Activated naive CD4-positive, alpha-beta T cell treated with anti-CD3 and anti-CD28 coated beads, Interleukin-2, amount 10 ng/mL, durations not matched to agents 7 days and 5 days (primary cell): Measurements from ENCODE around the gene NF2.

Experiments
- CTCF ChIA-PET: fragments of 350-600 bp; sonication (Branson Sonifier 250); formaldehyde crosslinking; loops from one replicate; lab custom pipeline; 2021; ENCODE audit warnings: antibody characterized with exemption; lab: Charles Lee
- DNase-seq: peaks from one replicate; pipeline ENCODE4 v3.0.0-alpha.2; 2020
- H3K27ac Mint-ChIP-seq: one replicate; pipeline ENCODE4 v1.8.0; 2021; ENCODE audit warnings: mild to moderate bottlenecking, moderate library complexity, mixed read lengths
- H3K27me3 Mint-ChIP-seq: one replicate; pipeline ENCODE4 v1.8.0; 2021; ENCODE audit warnings: mild to moderate bottlenecking, mixed read lengths
- H3K36me3 Mint-ChIP-seq: one replicate; pipeline ENCODE4 v1.8.0; 2021; ENCODE audit warnings: mixed read lengths
- H3K4me1 Mint-ChIP-seq: one replicate; pipeline ENCODE4 v1.8.0; 2021; ENCODE audit warnings: mixed read lengths
- H3K4me3 Mint-ChIP-seq: one replicate; pipeline ENCODE4 v1.8.0; 2021; ENCODE audit warnings: mild to moderate bottlenecking, moderate library complexity, mixed read lengths
- H3K9me3 Mint-ChIP-seq: one replicate; pipeline ENCODE4 v1.8.0; 2021; ENCODE audit warnings: mixed read lengths

Gene NF2

DNA sequence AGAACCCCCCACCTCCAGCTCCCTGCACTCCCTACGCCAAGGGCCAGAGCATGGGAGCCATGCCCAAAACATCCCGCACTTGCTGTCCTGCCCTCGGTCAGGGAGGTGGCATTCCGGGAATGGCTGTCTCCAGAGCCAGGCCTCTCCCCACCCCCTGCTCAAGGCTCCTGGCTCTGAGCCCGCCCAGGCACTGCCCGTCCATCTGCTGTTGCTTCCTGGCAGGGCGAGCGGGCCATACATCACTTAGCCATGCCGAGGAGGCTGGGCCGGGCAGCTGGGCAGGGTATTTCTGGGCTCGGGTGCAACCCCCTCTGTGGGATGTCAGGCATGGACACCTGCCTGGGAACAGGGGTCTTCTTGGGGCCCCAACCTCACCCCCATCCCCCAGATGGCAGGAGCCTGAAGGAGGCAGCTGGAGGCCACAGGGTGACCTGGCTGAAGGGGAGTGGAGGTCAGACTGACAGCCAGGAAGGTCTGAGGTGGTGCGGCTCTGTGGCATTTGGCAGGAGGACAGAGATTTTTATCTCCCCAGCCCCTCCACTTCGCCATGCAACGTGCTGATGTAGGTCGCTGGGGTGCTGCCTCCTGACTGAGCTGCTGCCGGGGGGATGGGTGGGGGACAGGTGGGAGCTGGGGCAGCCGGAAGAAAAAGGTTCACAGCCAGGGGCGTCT is 107.6 kb downstream of the NF2 start:
- no peak overlapping the region for H3K27ac Mint-ChIP-seq
- H3K27me3 Mint-ChIP-seq = peaks cover 62% of the 10 kb centered on the region
- DNase-seq = no peak
- no peaks in the 10 kb centered on the region for H3K4me1 Mint-ChIP-seq
- H3K36me3 Mint-ChIP-seq = no peaks in the 10 kb centered on the region
- H3K4me3 Mint-ChIP-seq = no peak overlapping the region
- no peaks in the 10 kb centered on the region for H3K9me3 Mint-ChIP-seq
- CTCF ChIA-PET = interaction anchor here (1.0 to 1.4 kb wide), 2 partner anchors 10 to 75 kb away, joined by 3 to 5 read pairs; no protein-coding TSS in a partner anchor

- CTCF ChIA-PET = interaction anchor here (1.0 to 1.4 kb wide), 2 partner anchors 11 to 76 kb away, joined by 3 to 5 read pairs; no protein-coding TSS in a partner anchor
- no peaks in the 10 kb centered on the region for H3K9me3 Mint-ChIP-seq
- no peaks in the 10 kb centered on the region for H3K36me3 Mint-ChIP-seq
- no peak overlapping the region for H3K4me3 Mint-ChIP-seq
- H3K27me3 Mint-ChIP-seq = peaks cover 67% of the 10 kb centered on the region
- H3K4me1 Mint-ChIP-seq = no peaks in the 10 kb centered on the region
- DNase-seq = no peak
- H3K27ac Mint-ChIP-seq = no peak overlapping the region
Measured at GRCh38 chr22:29712119-29712518, 108.7 kb downstream of the NF2 start.

DNA sequence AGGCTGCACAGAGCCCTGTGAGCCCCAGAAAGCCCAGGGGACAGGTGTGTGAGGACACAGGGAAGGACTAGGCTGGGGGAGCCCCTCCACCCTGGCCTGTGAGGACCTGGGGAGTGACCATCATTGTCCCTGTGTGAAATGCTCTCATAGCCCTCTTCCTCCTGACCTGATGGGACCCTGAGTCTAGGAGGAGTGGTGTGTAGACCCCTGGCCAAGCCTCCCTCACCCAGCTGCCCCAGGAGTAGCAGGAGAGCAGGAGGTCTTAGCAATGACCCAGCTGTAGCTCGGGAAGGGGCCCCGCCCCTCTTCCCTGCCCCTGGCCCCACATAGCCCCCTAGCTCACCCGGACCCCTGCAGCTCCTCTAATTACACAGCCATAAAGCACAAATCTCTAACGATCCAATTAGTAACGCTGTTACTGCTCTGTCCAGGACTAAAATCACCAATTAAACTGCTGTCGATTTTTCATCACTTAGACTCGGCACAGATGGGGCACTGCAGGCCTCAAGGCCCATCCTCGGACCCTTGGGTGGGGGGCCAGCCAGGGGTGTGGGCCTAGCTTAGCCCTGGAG is 109.8 kb downstream of the NF2 start:
- peaks cover 78% of the 10 kb centered on the region for H3K27me3 Mint-ChIP-seq
- H3K4me3 Mint-ChIP-seq = no peak overlapping the region
- H3K9me3 Mint-ChIP-seq = no peaks in the 10 kb centered on the region
- H3K4me1 Mint-ChIP-seq = no peaks in the 10 kb centered on the region
- DNase-seq = no peak
- CTCF ChIA-PET = no interaction called here
- no peak overlapping the region for H3K27ac Mint-ChIP-seq
- H3K36me3 Mint-ChIP-seq = no peaks in the 10 kb centered on the region

GRCh38 chr22:29715240-29715639 is 111.8 kb downstream of the NF2 start:
- Mint-ChIP-seq H3K9me3 (no peaks in the 10 kb centered on the region), H3K27ac (no peak overlapping the region), H3K4me1 (peaks cover 2% of the 10 kb centered on the region), H3K27me3 (peaks cover 88% of the 10 kb centered on the region), H3K4me3 (no peak overlapping the region), H3K36me3 (no peaks in the 10 kb centered on the region)
- no peak for DNase-seq
- CTCF ChIA-PET = interaction anchor here (0.5 kb wide), 1 partner anchor 290 kb away, joined by 3 read pairs; no protein-coding TSS in a partner anchor

DNA sequence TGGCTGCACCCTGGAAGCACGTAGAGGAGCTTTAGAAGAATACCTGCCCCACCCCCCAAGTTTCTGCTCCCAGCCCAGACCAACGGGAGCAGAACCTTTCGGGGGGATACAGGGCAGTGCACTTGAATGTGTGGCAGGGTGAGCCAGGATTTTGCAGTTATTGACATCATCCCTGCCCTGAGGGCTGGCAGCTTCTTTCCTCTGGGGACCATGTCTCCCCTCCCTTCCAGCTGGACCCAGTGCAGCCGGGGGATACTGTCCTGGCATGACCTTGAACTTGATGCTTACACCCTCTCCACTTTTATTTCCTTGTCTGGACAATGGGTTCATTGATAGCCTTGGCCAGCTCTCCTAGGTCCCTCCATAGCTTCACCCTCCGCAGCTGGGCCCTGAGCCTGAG is 112.3 kb downstream of the NF2 start:
- peaks cover 86% of the 10 kb centered on the region for H3K27me3 Mint-ChIP-seq

DNA sequence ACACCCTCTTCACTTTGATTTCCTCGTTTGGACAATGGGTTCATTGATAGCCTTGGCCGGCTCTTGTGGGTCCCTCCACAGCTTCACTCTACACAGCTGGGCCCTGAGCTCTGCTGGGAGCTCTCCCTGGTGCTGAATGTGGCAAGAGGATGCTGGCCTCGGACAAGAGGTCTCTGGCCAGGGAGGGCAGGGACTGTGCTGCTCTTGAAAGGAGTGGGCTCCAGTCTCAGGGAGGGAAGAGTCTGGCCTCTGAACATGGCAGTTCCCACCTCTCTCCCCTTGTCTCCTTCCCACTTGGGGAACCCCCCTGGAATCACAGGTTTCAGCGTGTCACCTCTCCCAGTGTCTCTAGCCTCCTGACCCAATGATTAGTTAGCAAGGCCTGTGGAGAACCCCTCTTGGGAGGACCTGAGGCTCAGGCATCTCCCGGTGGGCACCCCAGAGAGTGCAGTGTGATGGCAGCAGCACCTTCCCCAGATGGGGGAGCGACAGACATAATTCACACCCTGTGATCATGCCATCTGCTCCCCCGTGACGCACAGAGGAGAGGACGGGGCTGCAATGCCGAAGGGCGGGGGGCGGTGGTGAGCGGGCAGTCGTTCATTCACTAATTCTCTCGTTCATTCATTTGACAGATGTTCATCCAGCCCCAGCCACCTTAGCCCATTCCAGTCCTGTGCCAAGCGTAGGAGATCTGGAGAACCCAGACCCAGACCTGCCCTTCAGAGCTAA is 113.5 kb downstream of the NF2 start:
- no peaks in the 10 kb centered on the region for H3K9me3 Mint-ChIP-seq
- H3K27me3 Mint-ChIP-seq = peaks cover 92% of the 10 kb centered on the region
- H3K36me3 Mint-ChIP-seq = no peaks in the 10 kb centered on the region
- no peak overlapping the region for H3K4me3 Mint-ChIP-seq
- peaks cover 2% of the 10 kb centered on the region for H3K4me1 Mint-ChIP-seq
- H3K27ac Mint-ChIP-seq = no peak overlapping the region
- CTCF ChIA-PET = interaction anchor here (1.3 kb wide), 1 partner anchor 127 kb away, joined by 3 read pairs; no protein-coding TSS in a partner anchor
- DNase-seq = peak; percentile 69

More for the DNA sequence above, 112.3 kb downstream of the NF2 start:
- Mint-ChIP-seq H3K9me3 (no peaks in the 10 kb centered on the region), H3K27ac (no peak overlapping the region), H3K4me1 (peaks cover 2% of the 10 kb centered on the region), H3K36me3 (no peaks in the 10 kb centered on the region), H3K4me3 (no peak overlapping the region)
- CTCF ChIA-PET = no interaction called here
- no peak for DNase-seq

DNA sequence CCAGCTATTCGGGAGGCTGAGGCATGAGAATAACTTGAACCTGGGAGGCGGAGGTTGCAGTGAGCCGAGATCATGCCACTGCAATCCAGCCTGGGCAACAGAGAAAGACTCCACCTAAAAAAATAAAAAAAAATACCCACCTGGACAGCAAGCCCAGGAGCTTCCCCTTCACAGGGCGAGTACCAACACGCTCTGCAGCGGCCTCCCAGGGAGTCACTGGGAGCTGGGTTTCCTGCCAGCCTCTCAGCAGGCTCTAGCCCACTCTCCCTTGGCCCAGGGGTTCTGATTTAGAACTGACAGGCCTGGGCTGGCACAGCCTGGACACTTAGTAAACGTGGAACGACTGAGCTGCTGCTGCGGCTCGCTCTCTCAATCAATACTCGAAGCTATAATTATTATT is 114.4 kb downstream of the NF2 start:
- Mint-ChIP-seq H3K27me3 (peaks cover 92% of the 10 kb centered on the region), H3K36me3 (no peaks in the 10 kb centered on the region), H3K9me3 (no peaks in the 10 kb centered on the region), H3K4me1 (peaks cover 2% of the 10 kb centered on the region), H3K4me3 (no peak overlapping the region), H3K27ac (no peak overlapping the region)
- DNase-seq = no peak
- CTCF ChIA-PET = no interaction called here

- CTCF ChIA-PET = interaction anchor here (0.8 kb wide), 1 partner anchor 83 kb away, joined by 3 read pairs; no protein-coding TSS in a partner anchor
- no peaks in the 10 kb centered on the region for H3K9me3 Mint-ChIP-seq
- H3K27ac Mint-ChIP-seq = peak overlapping the region; percentile 58
- no peak for DNase-seq
- H3K36me3 Mint-ChIP-seq = no peaks in the 10 kb centered on the region
- H3K4me3 Mint-ChIP-seq = no peak overlapping the region
- peaks cover 2% of the 10 kb centered on the region for H3K4me1 Mint-ChIP-seq
- peaks cover 94% of the 10 kb centered on the region for H3K27me3 Mint-ChIP-seq
Measured at GRCh38 chr22:29718949-29719898, 115.8 kb downstream of the NF2 start.

- Mint-ChIP-seq H3K9me3 (no peaks in the 10 kb centered on the region), H3K4me3 (no peak within 1 kb of the TSS), H3K27ac (peak within 1 kb of the TSS; percentile 58), H3K27me3 (peaks cover 94% of the 10 kb centered on the region), H3K36me3 (no peaks in the 10 kb centered on the region), H3K4me1 (peaks cover 2% of the 10 kb centered on the region)
- DNase-seq = no peak
- CTCF ChIA-PET = no interaction called here
Measured at GRCh38 chr22:29719899-29720645, 116.6 kb downstream of the NF2 start, which contains the start of gene CABP7. Gene CABP7 (plus strand): TSS chr22:29720003. CDS start chr22:29720425, 422 bp downstream.

DNA sequence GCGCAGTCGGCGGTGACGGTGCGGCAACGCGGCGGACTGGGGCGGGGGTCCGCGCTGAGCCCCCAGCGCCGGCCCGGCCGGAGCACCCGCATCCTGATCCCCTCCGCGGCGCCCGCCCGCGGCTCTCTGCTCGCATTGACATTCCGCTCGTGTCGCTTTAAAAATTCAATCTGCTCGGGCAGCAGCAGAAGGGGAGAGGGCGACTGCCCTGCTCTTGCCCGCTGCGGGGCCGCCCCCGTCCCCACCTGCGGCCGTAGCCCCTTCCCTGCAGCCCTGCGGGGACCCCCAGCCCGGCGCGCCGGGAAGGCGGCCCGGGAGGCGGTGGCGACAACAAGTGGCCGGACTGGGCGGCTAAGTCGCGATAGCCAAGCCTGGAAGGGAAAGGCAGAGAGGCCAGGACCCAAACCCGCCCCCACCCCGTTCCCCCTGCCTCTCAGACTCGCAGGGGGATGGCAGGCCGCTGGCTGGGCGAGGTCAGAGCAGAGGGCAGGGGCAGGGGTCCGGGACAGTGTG is 117.4 kb downstream of the NF2 start:
- no peak overlapping the region for H3K27ac Mint-ChIP-seq
- H3K36me3 Mint-ChIP-seq = no peaks in the 10 kb centered on the region
- no peaks in the 10 kb centered on the region for H3K9me3 Mint-ChIP-seq
- H3K4me1 Mint-ChIP-seq = peaks cover 2% of the 10 kb centered on the region
- CTCF ChIA-PET = no interaction called here
- DNase-seq = no peak
- H3K27me3 Mint-ChIP-seq = peaks cover 94% of the 10 kb centered on the region
- no peak overlapping the region for H3K4me3 Mint-ChIP-seq

DNA sequence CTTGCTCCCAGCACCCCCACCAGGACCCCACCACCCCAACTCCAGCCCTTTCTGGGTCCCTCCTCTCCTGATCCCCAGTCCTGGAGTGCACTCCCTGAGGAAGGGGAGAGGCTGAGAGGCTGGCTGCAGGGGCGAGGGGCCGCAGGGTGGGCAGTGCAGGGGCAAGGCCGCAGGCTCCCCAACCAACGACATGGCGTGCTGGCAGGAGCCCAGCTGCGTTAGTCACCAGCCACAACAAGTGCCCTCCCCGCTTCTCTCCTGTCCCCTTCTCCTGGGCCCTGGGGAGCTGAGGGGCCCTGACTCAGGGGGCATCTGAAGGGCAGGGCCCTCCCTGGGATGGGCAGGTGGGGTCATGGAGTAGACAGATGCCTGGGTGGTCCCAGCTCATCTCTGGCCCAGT is 118.7 kb downstream of the NF2 start:
- Mint-ChIP-seq H3K27me3 (peaks cover 92% of the 10 kb centered on the region), H3K9me3 (no peaks in the 10 kb centered on the region), H3K36me3 (no peaks in the 10 kb centered on the region), H3K27ac (no peak overlapping the region), H3K4me1 (peaks cover 2% of the 10 kb centered on the region), H3K4me3 (no peak overlapping the region)
- DNase-seq = no peak
- CTCF ChIA-PET = no interaction called here

- Mint-ChIP-seq H3K9me3 (no peaks in the 10 kb centered on the region), H3K27me3 (peaks cover 92% of the 10 kb centered on the region), H3K36me3 (no peaks in the 10 kb centered on the region), H3K27ac (no peak overlapping the region), H3K4me1 (peaks cover 2% of the 10 kb centered on the region), H3K4me3 (no peak overlapping the region)
- no peak for DNase-seq
- CTCF ChIA-PET = interaction anchor here (1.1 kb wide), 1 partner anchor 19 kb away, joined by 3 read pairs; no protein-coding TSS in a partner anchor
Measured at GRCh38 chr22:29722587-29722986, 119.2 kb downstream of the NF2 start.

GRCh38 chr22:29723766-29724165 is 120.3 kb downstream of the NF2 start:
- DNase-seq = no peak
- no peak overlapping the region for H3K27ac Mint-ChIP-seq
- H3K27me3 Mint-ChIP-seq = peaks cover 87% of the 10 kb centered on the region
- CTCF ChIA-PET = interaction anchor here (1.1 kb wide), 1 partner anchor 18 kb away, joined by 3 read pairs; no protein-coding TSS in a partner anchor
- no peak overlapping the region for H3K4me3 Mint-ChIP-seq
- peaks cover 2% of the 10 kb centered on the region for H3K4me1 Mint-ChIP-seq
- no peaks in the 10 kb centered on the region for H3K9me3 Mint-ChIP-seq
- H3K36me3 Mint-ChIP-seq = no peaks in the 10 kb centered on the region
